ENCODE data around the gene SLC25A22. TPM values are rescaled to one million over a fixed set of nuclear protein-coding genes. Genes with fewer than 3 reads are reported as not detected.
A peak's percentile ranks its signal among the peaks of the same experiment; 100 is the strongest.

SLC25A22 gene
- total and polyA plus RNA-seq, 3 experiments from 2014 or later, result 14.1 to 77.0 (median 73.6) TPM

DNA sequence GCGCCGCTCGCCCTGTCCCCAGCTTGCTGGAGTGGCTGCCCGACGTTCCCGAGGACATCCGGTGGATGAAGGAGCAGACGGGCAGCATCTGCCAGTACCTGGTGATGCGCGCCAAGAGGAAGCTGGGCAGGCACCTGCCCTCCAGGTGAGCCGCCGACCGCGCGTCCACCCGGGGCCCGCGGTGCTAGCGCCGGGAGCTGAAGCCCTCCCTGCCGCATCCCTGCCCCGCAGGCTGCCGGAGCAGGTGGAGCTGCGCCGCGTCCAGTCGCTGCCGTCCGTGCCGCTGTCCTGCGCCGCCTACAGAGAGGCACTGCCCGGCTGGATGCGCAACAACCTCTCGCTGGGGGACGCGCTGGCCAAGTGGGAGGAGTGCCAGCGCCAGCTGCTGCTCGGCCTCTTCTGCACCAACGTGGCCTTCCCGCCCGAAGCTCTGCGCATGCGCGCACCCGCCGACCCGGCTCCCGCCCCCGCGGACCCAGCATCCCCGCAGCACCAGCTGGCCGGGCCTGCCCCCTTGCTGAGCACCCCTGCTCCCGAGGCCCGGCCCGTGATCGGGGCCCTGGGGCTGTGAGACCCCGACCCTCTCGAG is 26.3 kb upstream of the SLC25A22 start:
- Mint-ChIP-seq H3K27me3 (peaks cover 9 to 15% of the 10 kb centered on the region in 2 donors), H3K36me3 (peaks cover 0 to 37% (median 4%) of the 10 kb centered on the region in 3 donors), H3K4me3 (no peak overlapping the region), H3K27ac (no peak overlapping the region), H3K9me3 (no peaks in the 10 kb centered on the region), H3K4me1 (peaks cover 10 to 44% (median 17%) of the 10 kb centered on the region in 3 donors)
- Histone ChIP-seq H3K27ac (ENCODE audit: low read depth, low read length) (no peak overlapping the region), H3K4me3 (ENCODE audit: low read length) (no peak overlapping the region), H3K36me3 (ENCODE audit: insufficient read depth, low read length) (no peaks in the 10 kb centered on the region), H3K9me3 (ENCODE audit: low read length) (no peaks in the 10 kb centered on the region), H3K4me1 (ENCODE audit: insufficient read depth, low read length) (peaks cover 33% of the 10 kb centered on the region), H3K27me3 (ENCODE audit: insufficient read depth, low read length, poor library complexity, severe bottlenecking) (peaks cover 16% of the 10 kb centered on the region)
- ChIA-PET CTCF (no interaction called here), POLR2A (interaction anchor here (0.6 kb wide), 1 partner anchor 16 kb away, joined by 3 read pairs; no protein-coding TSS in a partner anchor)
- no peak for DNase-seq

DNA sequence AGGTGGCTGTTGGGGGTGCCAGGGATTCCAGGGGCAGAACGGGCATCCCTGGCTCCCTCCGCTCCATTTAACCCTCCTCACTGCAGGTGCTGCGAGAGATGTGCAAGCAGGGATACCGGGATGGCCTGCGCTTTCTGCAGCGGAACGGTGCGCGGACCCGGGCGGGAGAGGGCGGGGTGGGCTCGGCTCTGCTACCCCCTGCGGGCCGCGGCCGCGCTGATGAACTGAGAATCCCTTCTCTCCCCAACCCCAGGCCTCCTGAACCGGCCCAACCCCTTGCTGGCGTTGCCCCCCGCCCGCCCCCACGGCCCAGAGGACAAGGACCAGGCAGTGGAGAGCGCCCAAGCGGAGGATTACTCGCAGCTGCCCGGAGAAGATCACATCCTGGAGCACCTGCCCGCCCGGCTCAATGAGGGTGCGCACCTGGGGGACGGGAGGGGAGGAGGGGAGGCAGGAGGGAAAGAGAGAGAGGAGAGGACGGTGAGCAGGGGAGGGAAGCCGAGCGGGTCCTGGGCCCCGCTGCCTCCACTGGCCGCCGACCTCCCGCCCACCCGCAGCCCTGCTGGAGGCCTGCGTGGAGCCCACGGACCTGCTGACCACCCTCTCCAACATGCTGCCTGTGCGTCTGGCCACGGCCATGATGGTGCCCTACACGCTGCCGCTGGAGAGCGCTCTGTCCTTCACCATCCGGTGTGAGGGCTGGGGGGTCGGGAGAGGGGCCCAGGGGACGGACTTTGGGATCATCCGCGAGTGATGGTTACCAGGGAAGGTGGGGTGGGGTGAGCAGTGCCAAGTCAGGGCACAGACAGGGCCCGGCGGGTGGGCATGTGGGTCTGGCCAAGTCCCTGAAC is 25.6 kb upstream of the SLC25A22 start:
- H3K36me3 Mint-ChIP-seq, result peaks cover 0 to 37% (median 4%) of the 10 kb centered on the region in 3 donors
- no peaks in the 10 kb centered on the region for H3K9me3 Mint-ChIP-seq
- peaks cover 10 to 38% (median 14%) of the 10 kb centered on the region in 3 donors for H3K4me1 Mint-ChIP-seq
- H3K4me1 ChIP-seq (ENCODE audit: insufficient read depth, low read length), result peaks cover 32% of the 10 kb centered on the region
- ChIA-PET POLR2A (interaction anchor here (0.6 to 1.1 kb wide), 2 partner anchors 13 to 15 kb away, joined by 3 read pairs; no protein-coding TSS in a partner anchor), CTCF (interaction anchor here (1.7 kb wide), 1 partner anchor 15 kb away, joined by 5 read pairs; no protein-coding TSS in a partner anchor)
- peak overlapping the region in 2 of 8 donors; percentile 33 to 69 for H3K27ac Mint-ChIP-seq
- peaks cover 9% of the 10 kb centered on the region for H3K27me3 ChIP-seq (ENCODE audit: insufficient read depth, low read length, poor library complexity, severe bottlenecking)
- peaks cover 9 to 10% of the 10 kb centered on the region in 2 donors for H3K27me3 Mint-ChIP-seq
- no peaks in the 10 kb centered on the region for H3K9me3 ChIP-seq (ENCODE audit: low read length)
- no peaks in the 10 kb centered on the region for H3K36me3 ChIP-seq (ENCODE audit: insufficient read depth, low read length)
- no peak overlapping the region for H3K27ac ChIP-seq (ENCODE audit: low read depth, low read length)
- no peak for DNase-seq
- no peak overlapping the region for H3K4me3 Mint-ChIP-seq
- no peak overlapping the region for H3K4me3 ChIP-seq (ENCODE audit: low read length)

DNA sequence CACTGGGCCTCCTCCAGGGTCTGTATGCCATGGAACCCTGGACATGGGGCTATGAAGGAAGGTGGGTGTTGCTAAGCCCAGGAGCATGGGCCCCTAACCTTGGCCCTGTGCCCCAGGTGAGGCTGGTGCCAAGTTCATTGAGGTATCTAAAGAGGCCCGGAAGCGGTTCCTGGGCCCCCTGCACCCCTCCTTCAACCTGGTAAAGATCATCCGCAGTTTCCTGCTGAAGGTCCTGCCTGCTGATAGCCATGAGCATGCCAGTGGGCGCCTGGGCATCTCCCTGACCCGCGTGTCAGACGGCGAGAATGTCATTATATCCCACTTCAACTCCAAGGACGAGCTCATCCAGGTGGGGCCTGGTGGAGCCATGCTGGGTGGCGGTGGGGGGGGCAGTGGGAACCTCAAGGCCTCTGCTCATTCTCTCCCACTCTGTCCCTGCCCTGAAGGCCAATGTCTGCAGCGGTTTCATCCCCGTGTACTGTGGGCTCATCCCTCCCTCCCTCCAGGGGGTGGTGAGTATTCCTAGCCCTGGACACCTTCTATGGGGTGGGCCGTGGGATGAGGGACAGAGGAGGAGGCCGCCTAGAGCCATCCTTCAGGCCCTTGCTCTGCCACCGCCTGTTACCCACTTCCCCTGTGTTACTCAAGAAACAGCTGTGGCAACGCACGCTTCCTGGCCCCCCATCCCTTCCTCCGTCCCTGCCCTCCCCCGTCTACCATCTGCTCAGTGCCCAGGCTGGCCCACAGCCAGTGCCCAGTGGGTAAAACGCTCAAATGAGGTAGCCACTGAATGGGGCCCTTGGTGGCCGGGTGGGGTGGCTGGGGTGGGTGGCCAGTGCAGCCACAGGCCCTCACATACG is 23.7 kb upstream of the SLC25A22 start:
- Mint-ChIP-seq H3K4me1 (peaks cover 10 to 26% (median 11%) of the 10 kb centered on the region in 3 donors), H3K27ac (no peak overlapping the region), H3K36me3 (peaks cover 0 to 37% (median 4%) of the 10 kb centered on the region in 3 donors), H3K4me3 (peak overlapping the region; percentile 35 to 95 (median 65)), H3K9me3 (no peaks in the 10 kb centered on the region), H3K27me3 (peaks cover 0 to 5% of the 10 kb centered on the region in 2 donors)
- no peak overlapping the region for H3K4me3 ChIP-seq (ENCODE audit: low read length)
- H3K9me3 ChIP-seq (ENCODE audit: low read length), result no peaks in the 10 kb centered on the region
- H3K27ac ChIP-seq (ENCODE audit: low read depth, low read length), result no peak overlapping the region
- no peaks in the 10 kb centered on the region for H3K27me3 ChIP-seq (ENCODE audit: insufficient read depth, low read length, poor library complexity, severe bottlenecking)
- POLR2A ChIA-PET, result interaction anchor here (1.3 kb wide), 1 partner anchor 10 kb away, joined by 7 read pairs; no protein-coding TSS in a partner anchor
- DNase-seq, result no peak
- H3K4me1 ChIP-seq (ENCODE audit: insufficient read depth, low read length), result peaks cover 25% of the 10 kb centered on the region
- no peaks in the 10 kb centered on the region for H3K36me3 ChIP-seq (ENCODE audit: insufficient read depth, low read length)
- CTCF ChIA-PET, result interaction anchor here (1.2 to 1.7 kb wide), 4 partner anchors 10 to 27 kb away, joined by 3 to 6 read pairs (median 4); no protein-coding TSS in a partner anchor

DNA sequence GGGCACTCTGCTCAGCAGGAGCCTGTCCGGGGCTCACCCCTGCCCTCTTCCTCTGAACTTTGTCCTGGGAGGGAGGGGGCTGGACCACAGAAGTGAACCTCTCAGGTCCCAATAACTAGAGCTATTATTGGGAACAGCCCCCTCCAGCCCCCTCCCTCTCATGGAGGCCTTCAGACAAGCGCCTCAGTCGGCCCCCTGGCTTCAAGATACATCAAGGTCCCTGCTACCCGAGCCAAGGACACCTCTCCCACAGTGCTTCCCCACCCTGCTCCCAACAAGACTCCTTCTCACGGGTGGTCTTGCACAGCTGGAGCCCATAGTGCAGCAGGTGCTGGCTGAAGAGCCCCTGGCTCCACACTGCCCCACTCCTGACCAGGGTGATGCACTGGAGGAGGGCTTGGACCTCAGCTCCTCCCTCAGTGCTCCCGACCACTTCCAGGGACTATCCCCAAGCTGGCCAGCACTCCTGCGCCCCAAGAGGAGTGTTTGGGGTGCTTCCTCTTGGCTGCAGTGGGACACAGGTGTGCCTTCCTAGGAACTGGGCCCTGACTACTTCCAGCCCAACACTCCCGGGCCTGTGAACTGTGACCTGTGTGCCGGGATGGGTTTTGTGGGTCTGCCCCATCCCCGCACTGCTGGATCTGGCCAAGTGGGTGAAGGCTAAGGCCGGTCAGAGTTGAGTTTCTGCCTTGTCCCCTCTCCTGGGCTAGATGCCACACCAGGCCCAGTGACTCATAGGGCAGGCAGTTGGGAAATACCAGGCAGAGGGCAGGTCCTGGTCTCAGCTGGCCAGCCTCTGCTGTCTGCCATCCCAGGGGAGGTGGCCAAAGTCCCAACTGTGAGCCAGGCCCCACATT is 22.8 kb upstream of the SLC25A22 start:
- Histone ChIP-seq H3K4me3 (ENCODE audit: low read length) (peak overlapping the region; percentile 84), H3K36me3 (ENCODE audit: insufficient read depth, low read length) (no peaks in the 10 kb centered on the region), H3K9me3 (ENCODE audit: low read length) (no peaks in the 10 kb centered on the region), H3K4me1 (ENCODE audit: insufficient read depth, low read length) (peaks cover 21% of the 10 kb centered on the region), H3K27me3 (ENCODE audit: insufficient read depth, low read length, poor library complexity, severe bottlenecking) (no peaks in the 10 kb centered on the region), H3K27ac (ENCODE audit: low read depth, low read length) (peak overlapping the region; percentile 75)
- ChIA-PET POLR2A (interaction anchor here (0.6 to 2.7 kb wide), 11 partner anchors 8 to 540 kb away, joined by 3 to 38 read pairs (median 8); partner anchors contain the start of genes CD151, POLR2L, RNH1 and RPLP2), CTCF (interaction anchor here (1.9 kb wide), 1 partner anchor 15 kb away, joined by 5 read pairs; the partner anchor contains the start of gene PIDD1)
- peaks cover 6 to 21% (median 7%) of the 10 kb centered on the region in 3 donors for H3K4me1 Mint-ChIP-seq
- H3K4me3 Mint-ChIP-seq, result peak overlapping the region; percentile 84 to 95 (median 89)
- peak overlapping the region in 6 of 8 donors; percentile 50 to 94 (median 66) for H3K27ac Mint-ChIP-seq
- H3K36me3 Mint-ChIP-seq, result peaks cover 0 to 37% (median 4%) of the 10 kb centered on the region in 3 donors
- H3K27me3 Mint-ChIP-seq, result peaks cover 0 to 2% of the 10 kb centered on the region in 2 donors
- no peaks in the 10 kb centered on the region for H3K9me3 Mint-ChIP-seq
- no peak for DNase-seq

DNA sequence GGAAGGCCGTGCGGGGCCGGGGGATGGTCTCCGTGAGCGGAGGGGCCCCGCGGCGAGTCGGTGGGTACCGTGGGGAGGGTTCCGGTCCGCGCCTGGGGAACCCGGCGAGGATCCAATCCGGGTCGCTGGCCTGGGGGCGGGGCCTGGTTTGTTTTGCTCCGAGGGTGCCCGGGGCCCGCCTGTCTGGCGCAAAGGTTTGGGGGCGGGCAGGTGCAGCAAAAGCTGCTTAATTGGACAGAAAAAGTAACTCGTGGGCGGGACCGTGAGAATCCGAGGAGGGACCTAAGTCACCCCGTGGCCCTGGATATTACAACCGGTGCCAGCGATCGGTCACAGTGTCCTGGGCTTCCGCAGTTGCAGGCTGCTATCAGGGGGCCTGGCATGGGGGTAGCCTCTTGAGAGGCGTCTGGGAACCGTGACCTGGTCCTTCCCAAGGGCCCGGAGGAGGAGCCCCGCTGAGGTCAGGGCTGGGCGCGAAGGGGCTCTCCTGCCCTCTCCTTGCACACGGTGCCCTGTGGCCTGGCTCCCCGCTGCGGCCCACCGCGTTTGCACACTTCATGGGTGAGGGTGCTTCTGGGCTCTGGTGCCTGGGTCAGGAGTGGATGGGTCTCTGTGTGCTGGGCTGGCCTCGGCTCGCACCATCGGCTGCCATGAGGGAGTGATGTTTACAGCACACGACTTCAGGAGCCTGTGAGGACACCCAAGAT is 22.0 kb upstream of the SLC25A22 start:
- H3K36me3 Mint-ChIP-seq, result peaks cover 0 to 32% (median 2%) of the 10 kb centered on the region in 3 donors
- H3K27ac Mint-ChIP-seq, result peak overlapping the region; percentile 80 to 95 (median 88)
- H3K9me3 Mint-ChIP-seq, result no peaks in the 10 kb centered on the region
- Histone ChIP-seq H3K9me3 (ENCODE audit: low read length) (no peaks in the 10 kb centered on the region), H3K4me1 (ENCODE audit: insufficient read depth, low read length) (peaks cover 21% of the 10 kb centered on the region), H3K4me3 (ENCODE audit: low read length) (peak overlapping the region; percentile 84), H3K27ac (ENCODE audit: low read depth, low read length) (peak overlapping the region; percentile 75), H3K27me3 (ENCODE audit: insufficient read depth, low read length, poor library complexity, severe bottlenecking) (no peaks in the 10 kb centered on the region), H3K36me3 (ENCODE audit: insufficient read depth, low read length) (no peaks in the 10 kb centered on the region)
- H3K4me1 Mint-ChIP-seq, result peaks cover 6 to 20% (median 7%) of the 10 kb centered on the region in 3 donors
- CTCF ChIA-PET, result interaction anchor here (1.5 to 1.9 kb wide), 4 partner anchors 11 to 19 kb away, joined by 3 to 5 read pairs (median 4); partner anchors contain the start of gene PIDD1
- POLR2A ChIA-PET, result interaction anchor here (0.6 to 2.7 kb wide), 16 partner anchors 9 to 539 kb away, joined by 3 to 38 read pairs (median 6); partner anchors contain the start of genes CD151, POLR2L, RNH1 and RPLP2
- H3K4me3 Mint-ChIP-seq, result peak overlapping the region; percentile 84 to 95 (median 89)
- DNase-seq, result peak; percentile 95 to 97 (median 96)
- H3K27me3 Mint-ChIP-seq, result peaks cover 0 to 1% of the 10 kb centered on the region in 2 donors

DNA sequence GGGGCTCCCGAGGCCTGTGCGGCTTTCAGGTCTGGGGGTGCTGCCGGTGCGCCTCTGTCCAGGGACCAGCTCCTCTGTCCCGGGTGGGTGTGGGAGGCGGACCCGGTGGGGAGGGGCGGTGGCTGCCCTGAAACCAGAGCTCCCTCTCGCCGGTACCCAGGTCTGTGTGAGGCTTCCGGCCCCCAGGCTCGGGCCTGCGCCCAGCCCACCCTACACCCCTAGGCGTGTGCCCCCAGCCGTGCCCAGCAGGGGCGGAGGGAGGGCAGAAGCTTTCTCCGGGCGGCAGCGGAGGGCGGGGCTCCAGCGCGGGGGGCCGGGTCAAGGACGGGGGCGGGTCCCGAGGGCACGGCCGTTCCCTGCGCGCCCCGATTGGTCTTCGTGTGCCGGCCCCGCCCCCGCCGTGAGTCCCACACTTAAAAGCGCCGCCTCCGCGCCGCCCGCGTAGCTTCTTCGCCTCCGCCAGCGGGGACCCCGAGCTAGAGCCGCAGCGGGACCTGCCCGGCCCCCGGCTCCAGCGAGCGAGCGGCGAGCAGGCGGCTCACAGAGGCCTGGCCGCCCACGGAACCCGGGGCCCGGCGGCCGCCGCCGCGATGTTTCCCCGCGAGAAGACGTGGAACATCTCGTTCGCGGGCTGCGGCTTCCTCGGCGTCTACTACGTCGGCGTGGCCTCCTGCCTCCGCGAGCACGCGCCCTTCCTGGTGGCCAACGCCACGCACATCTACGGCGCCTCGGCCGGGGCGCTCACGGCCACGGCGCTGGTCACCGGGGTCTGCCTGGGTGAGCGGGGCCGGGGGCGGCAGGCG is 21.2 kb upstream of the SLC25A22 start:
- Histone ChIP-seq H3K9me3 (ENCODE audit: low read length) (no peaks in the 10 kb centered on the region), H3K36me3 (ENCODE audit: insufficient read depth, low read length) (no peaks in the 10 kb centered on the region), H3K4me3 (ENCODE audit: low read length) (peak overlapping the region; percentile 84), H3K4me1 (ENCODE audit: insufficient read depth, low read length) (peaks cover 21% of the 10 kb centered on the region), H3K27me3 (ENCODE audit: insufficient read depth, low read length, poor library complexity, severe bottlenecking) (no peaks in the 10 kb centered on the region), H3K27ac (ENCODE audit: low read depth, low read length) (peak overlapping the region; percentile 75)
- Mint-ChIP-seq H3K4me3 (peak overlapping the region; percentile 84 to 95 (median 89)), H3K27ac (peak overlapping the region in 6 of 8 donors; percentile 70 to 94 (median 84)), H3K9me3 (no peaks in the 10 kb centered on the region), H3K4me1 (peaks cover 6 to 18% (median 7%) of the 10 kb centered on the region in 3 donors), H3K27me3 (no peaks in the 10 kb centered on the region), H3K36me3 (peaks cover 0 to 27% (median 0%) of the 10 kb centered on the region in 3 donors)
- CTCF ChIA-PET, result interaction anchor here (0.7 to 1.9 kb wide), 9 partner anchors 9 to 22 kb away, joined by 3 to 5 read pairs (median 4); partner anchors contain the start of gene PIDD1
- peak; percentile 90 to 93 (median 92) for DNase-seq
- POLR2A ChIA-PET, result interaction anchor here (0.6 to 2.7 kb wide), 18 partner anchors 8 to 612 kb away, joined by 3 to 38 read pairs (median 5); partner anchors contain the start of genes BET1L, CD151, POLR2L and RIC8A

Measured in CD8-positive, alpha-beta memory T cell (primary cell).